ENCODE measurements around the gene MCC. TPM values are rescaled to one million over a fixed set of nuclear protein-coding genes. Genes with fewer than 3 reads are reported as not detected.
"Not testable (repeated sequence)": the region's sequence is repeated elsewhere in the genome, so short reads cannot be mapped to it uniquely, and the experiment has no call there.

Gene MCC
- total RNA-seq, 1 donor from 2014 or later, result 46.1 TPM

DNA sequence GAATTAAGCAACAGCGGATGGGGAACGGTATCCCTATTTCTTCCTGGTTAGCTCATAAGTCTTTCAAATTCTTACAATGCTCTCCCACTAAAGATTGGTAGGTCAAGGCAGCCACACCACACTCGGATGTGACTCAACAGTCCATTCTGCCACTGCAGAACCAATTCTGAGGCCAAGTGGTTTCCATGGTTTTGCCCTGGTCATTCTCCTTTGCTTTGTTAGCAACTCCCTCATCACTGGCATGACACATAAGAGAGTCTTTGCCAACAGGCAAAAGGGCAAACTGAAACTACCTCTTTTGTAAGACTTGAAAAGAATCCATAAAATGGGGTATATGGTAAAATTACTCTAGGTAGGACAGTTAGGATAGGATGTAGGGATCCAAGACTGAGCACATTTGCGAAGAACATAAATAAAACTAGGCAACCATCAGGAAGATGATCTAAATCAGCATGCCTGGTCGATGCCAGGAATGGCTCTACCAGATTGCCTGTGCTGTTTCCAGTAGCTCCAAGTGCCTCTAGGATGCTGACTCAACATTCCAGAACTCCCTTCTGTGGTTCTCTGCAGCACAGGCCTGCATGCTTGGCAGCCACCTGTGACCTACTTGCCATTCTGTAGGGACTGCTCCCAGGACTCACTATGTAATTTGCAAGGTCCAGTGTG is 406.2 kb downstream of the MCC start:
- Mint-ChIP-seq H3K27ac (ENCODE audit: unreplicated experiment) (no peak overlapping the region), H3K9me3 (ENCODE audit: unreplicated experiment) (peaks cover 9% of the 10 kb centered on the region), H3K27me3 (ENCODE audit: unreplicated experiment) (peaks cover 4% of the 10 kb centered on the region), H3K36me3 (ENCODE audit: unreplicated experiment) (peaks cover 8% of the 10 kb centered on the region), H3K4me3 (ENCODE audit: unreplicated experiment) (no peak overlapping the region), H3K4me1 (ENCODE audit: low read depth, unreplicated experiment) (peaks cover 28% of the 10 kb centered on the region)
- TF ChIP-seq, protein P1, sequence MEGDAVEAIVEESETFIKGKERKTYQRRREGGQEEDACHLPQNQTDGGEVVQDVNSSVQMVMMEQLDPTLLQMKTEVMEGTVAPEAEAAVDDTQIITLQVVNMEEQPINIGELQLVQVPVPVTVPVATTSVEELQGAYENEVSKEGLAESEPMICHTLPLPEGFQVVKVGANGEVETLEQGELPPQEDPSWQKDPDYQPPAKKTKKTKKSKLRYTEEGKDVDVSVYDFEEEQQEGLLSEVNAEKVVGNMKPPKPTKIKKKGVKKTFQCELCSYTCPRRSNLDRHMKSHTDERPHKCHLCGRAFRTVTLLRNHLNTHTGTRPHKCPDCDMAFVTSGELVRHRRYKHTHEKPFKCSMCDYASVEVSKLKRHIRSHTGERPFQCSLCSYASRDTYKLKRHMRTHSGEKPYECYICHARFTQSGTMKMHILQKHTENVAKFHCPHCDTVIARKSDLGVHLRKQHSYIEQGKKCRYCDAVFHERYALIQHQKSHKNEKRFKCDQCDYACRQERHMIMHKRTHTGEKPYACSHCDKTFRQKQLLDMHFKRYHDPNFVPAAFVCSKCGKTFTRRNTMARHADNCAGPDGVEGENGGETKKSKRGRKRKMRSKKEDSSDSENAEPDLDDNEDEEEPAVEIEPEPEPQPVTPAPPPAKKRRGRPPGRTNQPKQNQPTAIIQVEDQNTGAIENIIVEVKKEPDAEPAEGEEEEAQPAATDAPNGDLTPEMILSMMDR (IDR thresholded peaks at IDR 0.05; ENCODE audit: partially characterized antibody, unreplicated experiment), result no peak
- no peak for DNase-seq

DNA sequence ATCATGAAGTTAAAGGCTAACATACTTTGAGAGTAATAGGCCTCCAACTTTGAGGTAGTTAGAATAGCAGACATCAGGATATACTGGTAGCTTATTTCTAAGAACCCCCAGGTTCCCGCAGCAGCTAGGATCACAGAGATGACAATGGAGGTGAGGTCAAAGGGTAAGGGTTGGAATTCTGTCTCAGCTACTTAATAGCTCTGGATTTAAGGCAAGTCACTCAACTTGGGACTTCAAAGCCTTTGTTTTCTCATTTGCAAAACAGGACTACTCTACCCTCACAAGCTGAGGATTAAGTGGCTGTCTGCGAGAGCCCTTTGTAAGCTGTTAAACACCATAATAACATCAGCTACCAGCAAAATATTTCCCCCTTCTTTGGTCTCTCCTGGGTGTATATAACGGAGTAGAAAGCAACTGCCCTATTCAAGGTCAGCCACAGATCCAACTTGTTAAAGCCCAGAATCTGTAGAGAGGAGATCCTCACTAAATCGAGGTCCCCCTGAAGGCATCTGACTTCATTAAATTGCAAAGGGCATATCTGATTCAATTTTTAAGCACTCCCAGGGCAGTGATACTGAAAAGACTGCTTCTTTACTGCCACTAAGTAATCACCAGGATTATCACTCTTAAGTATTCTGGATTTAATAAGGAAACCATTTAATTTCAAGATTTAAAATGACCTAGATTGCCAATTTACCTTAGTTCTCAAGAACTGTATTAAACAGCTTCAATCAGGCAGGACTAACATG is 407.0 kb downstream of the MCC start:
- peaks cover 14% of the 10 kb centered on the region for H3K9me3 Mint-ChIP-seq (ENCODE audit: unreplicated experiment)
- H3K4me3 Mint-ChIP-seq (ENCODE audit: unreplicated experiment), result no peak overlapping the region
- H3K27me3 Mint-ChIP-seq (ENCODE audit: unreplicated experiment), result peaks cover 6% of the 10 kb centered on the region
- H3K27ac Mint-ChIP-seq (ENCODE audit: unreplicated experiment), result no peak overlapping the region
- H3K36me3 Mint-ChIP-seq (ENCODE audit: unreplicated experiment), result peaks cover 15% of the 10 kb centered on the region
- no peak for DNase-seq
- TF ChIP-seq, protein P1 (IDR thresholded peaks at IDR 0.05; ENCODE audit: partially characterized antibody, unreplicated experiment), result no peak
- H3K4me1 Mint-ChIP-seq (ENCODE audit: low read depth, unreplicated experiment), result peaks cover 22% of the 10 kb centered on the region

DNA sequence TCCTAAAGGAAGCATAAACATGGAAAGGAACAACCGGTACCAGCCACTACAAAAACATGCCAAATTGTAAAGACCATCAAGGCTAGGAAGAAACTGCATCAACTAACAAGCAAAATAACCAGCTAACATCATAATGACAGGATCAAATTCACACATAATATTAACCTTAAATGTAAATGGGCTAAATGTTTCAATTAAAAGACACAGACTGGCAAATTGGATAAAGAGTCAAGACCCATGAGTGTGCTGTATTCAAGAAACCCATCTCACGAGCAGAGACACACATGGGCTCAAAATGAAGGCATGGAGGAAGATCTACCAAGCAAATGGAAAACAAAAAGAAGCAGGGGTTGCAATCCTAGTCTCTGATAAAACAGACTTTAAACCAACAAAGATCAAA is 411.6 kb downstream of the MCC start:
- H3K27ac Mint-ChIP-seq (ENCODE audit: unreplicated experiment); DNase-seq; H3K4me1 Mint-ChIP-seq (ENCODE audit: low read depth, unreplicated experiment); H3K27me3 Mint-ChIP-seq (ENCODE audit: unreplicated experiment); H3K4me3 Mint-ChIP-seq (ENCODE audit: unreplicated experiment): not testable (repeated sequence)
- Mint-ChIP-seq H3K36me3 (ENCODE audit: unreplicated experiment) (peaks cover 45% of the 10 kb centered on the region), H3K9me3 (ENCODE audit: unreplicated experiment) (peaks cover 15% of the 10 kb centered on the region)

DNA sequence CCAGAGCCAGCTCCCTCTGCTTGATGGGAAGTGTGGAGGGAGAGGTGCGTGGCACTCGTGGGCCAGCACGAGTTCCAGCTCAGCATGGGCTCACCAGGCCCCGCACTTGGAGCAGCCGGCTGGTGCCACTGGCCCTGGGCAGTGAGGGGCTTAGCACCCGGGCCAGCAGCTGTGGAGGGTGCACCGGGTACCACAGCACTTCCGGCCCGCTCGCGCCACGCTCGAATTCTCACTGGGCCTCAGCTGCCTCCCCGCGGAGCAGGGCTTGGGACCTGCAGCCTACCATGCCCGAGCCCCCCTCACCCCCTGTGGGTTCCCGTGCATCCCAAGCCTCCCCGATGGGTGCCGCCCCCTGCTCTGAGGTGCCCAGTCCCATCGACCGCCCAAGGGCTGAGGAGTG is 413.2 kb downstream of the MCC start:
- H3K36me3 Mint-ChIP-seq (ENCODE audit: unreplicated experiment), result peaks cover 45% of the 10 kb centered on the region
- H3K4me3 Mint-ChIP-seq (ENCODE audit: unreplicated experiment), result no peak overlapping the region
- peaks cover 5% of the 10 kb centered on the region for H3K27me3 Mint-ChIP-seq (ENCODE audit: unreplicated experiment)
- no peaks in the 10 kb centered on the region for H3K4me1 Mint-ChIP-seq (ENCODE audit: low read depth, unreplicated experiment)
- H3K27ac Mint-ChIP-seq (ENCODE audit: unreplicated experiment), result no peak overlapping the region
- no peak for DNase-seq
- TF ChIP-seq, protein P1 (IDR thresholded peaks at IDR 0.05; ENCODE audit: partially characterized antibody, unreplicated experiment), result no peak
- H3K9me3 Mint-ChIP-seq (ENCODE audit: unreplicated experiment), result peaks cover 15% of the 10 kb centered on the region

DNA sequence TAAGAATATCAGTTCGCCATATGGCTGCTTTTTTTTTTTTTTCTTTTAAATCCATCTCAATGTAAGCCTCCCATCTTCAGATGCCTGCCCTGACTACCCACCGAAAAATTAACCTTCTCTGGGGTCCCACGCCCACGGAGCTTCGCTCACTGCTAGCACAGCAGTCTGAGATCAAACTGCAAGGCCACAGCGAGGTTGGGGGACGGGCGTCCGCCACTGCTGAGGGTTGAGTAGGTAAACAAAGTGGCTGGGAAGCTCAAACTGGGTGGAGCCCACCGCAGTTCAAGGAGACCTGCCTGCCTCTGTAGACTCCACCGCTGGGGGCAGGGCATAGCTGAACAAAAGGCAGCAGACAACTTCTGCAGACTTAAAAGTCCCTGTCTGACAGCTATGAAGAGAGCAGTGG is 414.6 kb downstream of the MCC start:
- not testable (repeated sequence) for H3K4me1 Mint-ChIP-seq (ENCODE audit: low read depth, unreplicated experiment)

DNA sequence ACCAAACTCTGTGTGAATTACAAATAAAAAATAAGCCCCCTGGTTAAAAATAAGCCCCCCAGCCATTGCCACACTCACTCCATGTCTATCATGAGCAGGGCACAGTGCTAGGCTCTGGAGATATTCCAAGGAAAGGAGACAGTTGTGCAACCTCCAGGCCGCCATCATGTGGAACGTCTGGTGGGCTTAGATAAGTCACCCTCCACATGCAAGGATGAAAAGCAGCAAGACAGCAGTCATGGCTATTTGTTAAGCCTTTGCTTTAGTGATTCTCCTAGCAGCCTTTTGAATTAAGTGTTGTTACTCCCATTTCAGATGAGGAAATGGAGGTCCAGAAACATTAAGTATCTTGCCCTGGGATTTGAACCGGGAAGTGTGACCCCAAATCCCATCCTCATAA is 416.9 kb downstream of the MCC start:
- H3K27ac Mint-ChIP-seq (ENCODE audit: unreplicated experiment), result no peak overlapping the region
- DNase-seq, result no peak
- TF ChIP-seq, protein P1 (IDR thresholded peaks at IDR 0.05; ENCODE audit: partially characterized antibody, unreplicated experiment), result no peak
- peaks cover 31% of the 10 kb centered on the region for H3K36me3 Mint-ChIP-seq (ENCODE audit: unreplicated experiment)
- H3K4me3 Mint-ChIP-seq (ENCODE audit: unreplicated experiment), result no peak overlapping the region
- no peaks in the 10 kb centered on the region for H3K4me1 Mint-ChIP-seq (ENCODE audit: low read depth, unreplicated experiment)
- H3K27me3 Mint-ChIP-seq (ENCODE audit: unreplicated experiment), result peaks cover 9% of the 10 kb centered on the region
- H3K9me3 Mint-ChIP-seq (ENCODE audit: unreplicated experiment), result peaks cover 9% of the 10 kb centered on the region

More for the DNA sequence above, 414.6 kb downstream of the MCC start:
- peaks cover 15% of the 10 kb centered on the region for H3K9me3 Mint-ChIP-seq (ENCODE audit: unreplicated experiment)
- not testable (repeated sequence) for H3K27ac Mint-ChIP-seq (ENCODE audit: unreplicated experiment); H3K27me3 Mint-ChIP-seq (ENCODE audit: unreplicated experiment); DNase-seq; H3K4me3 Mint-ChIP-seq (ENCODE audit: unreplicated experiment)
- H3K36me3 Mint-ChIP-seq (ENCODE audit: unreplicated experiment), result peaks cover 38% of the 10 kb centered on the region
